Activated gamma-delta T cell treated with anti-CD3 and anti-CD28 coated beads, Interleukin-2, amount 50 U/mL, for 16 hours (primary cell): Measurements from ENCODE around the gene CIDEA.

Experiments used
- DNase-seq: peaks from one replicate; pipeline ENCODE4 v3.0.0-alpha.2; 2020; ENCODE audit warnings: low read depth

Gene CIDEA

DNA sequence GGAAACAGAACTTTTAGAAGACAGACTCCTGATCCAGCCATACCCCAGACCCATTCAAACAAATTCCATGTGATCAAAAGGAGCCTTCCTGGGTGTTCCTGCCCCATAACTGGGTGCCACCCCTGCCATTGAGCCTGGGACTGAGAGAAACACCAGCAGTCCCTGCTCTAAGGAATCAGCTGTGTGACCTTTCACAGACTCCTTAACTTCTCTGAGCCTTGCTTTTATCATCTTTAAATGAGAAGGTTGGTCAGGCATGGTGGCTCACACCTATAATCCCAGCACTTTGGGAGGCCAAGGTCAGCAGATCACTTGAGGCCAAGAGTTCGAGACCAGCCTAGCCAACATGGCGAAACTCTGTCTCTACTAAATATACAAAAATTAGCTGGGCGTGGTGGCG, 20.6 kb downstream of the CIDEA start:
- no peak for DNase-seq

DNA sequence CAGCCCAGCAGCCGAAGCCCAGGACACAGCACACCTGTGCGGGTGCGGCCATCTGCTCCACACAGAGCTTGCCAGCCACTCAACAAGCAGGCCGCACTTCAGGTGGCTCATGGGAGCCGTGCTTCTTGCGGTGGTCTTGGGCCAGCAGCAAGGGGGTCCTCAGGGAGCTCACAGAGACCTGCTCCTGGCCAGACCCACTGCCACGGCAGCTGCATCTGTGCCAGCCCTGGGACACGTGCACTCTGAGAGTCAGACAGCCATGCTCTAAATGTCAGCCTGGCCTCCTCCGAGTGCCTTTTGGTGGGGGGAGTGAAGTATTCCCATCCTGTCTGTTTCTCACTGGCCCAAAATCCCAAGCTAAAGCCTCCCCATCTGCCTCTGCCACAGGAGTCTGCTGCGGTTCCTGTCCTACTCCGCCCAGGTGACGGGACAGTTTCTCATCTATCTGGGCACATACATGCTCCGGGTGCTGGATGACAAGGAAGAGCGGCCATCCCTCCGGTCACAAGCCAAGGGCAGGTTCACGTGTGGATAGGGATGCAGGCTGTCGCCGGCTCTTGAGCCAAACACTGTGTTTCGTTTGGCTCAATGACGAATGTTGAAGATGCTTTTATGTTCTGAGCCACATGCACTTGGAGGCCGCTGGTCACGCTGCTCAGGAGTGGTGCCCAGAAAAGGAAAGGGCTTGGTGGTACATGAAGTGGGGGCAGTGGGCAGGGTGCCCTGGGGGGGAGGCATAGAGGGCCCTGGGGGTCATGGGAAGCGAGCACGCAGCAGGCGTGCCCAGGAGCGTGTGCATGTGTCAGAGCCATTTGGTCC, 22.8 kb downstream of the CIDEA start:
- DNase-seq: no peak

DNA sequence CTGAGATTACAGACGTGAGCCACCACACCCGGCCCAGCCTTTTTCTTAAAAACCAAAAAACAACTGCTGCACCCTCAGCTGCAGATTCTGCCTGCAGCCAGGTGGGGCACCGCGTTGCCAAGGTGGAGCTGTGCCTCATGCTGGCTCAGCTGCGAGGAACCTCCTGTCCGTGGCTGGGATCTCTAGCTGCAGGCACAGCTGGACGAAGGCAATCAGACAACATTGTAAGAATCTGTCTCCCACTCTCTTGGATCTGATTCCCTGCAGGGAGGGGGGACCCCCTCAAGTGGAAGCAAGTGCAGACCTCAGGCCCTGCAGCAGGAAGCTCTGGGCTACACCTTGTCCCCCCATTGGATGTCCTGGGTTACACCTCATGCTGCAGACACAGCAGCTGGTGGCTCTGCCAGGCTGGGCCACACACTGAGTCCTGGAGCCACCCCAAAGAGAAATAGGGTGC, 24.1 kb downstream of the CIDEA start:
- DNase-seq: no peak

DNA sequence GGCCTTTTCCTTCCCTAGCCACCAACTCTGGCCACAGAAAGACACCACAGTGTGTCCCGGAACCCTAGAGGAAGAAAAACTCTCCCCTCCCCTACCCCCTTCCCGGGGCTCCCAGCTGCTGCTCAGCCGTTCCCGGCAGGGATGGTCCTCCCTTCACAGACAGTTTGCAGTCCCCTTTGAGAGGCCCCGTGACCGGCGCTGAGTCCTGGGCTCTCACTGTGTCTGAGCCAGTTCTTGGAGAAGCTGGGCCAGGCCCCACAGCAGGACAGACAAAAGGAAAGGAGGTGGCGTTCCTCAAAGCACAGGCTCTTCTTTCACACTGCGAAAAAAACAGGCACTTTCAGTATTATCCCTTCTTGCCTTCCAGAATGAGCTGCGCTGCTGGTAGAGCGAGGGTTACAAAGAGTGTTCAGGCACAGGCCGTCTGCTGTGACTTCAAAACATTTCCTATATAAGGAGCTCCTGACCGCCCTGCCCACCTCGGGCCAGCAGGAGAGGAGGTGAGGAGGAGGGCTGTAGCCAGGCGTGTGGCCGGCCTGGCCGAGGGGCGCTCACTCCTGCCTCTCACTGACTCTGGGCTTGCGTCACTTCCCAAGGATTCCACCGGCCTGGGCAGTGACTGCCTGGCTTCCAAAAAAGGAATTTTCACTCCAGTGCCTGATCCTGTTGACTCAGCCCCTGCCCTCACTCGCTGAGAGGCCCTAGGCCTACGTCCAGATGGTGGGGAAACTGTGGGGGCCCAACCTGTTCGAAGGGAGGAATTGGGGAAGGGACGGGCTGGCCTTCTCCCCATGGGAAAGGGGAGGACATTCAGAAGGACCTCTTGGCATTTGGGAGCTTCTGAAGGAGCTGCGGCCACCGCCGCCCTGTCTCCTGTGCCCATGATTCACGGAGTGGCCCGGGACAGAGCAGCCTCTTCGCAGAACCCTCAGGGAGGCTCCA, 24.9 kb downstream of the CIDEA start:
- DNase-seq: no peak

DNA sequence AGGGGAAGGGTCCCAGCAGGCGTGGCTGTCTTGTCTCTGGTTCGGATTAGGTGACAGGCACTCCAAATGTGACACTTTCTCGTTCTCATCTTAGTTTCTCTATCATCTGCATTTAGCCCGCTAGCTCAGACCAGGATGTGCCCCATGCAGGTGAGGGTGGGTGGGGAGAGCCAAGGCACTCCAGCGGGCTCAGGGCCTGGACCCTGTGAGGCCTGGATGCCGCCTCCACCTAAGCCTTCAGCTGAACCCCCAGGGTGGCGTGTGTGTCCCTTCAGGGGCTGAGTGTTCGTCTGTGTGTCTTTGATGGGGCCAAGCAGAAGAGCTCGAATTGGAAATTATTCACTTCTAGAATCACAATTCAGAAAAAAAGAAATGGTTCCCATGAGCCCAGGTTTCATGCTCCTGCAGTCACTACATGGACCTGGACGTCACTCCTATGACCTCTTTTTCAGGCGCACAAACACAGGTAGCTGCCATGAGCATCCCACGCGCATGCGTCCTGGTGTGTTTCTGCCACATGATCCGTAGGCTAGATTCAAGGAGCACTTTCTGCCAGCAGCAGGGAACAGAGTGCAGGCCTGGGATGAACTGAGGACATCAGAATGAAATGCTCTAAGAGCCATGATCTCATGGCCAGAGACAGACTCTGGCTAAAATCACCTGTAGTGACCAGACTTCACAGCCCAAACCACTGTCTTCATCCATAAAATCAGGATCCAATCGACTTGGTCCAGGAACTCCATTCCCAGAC, 25.8 kb downstream of the CIDEA start:
- no peak for DNase-seq

DNA sequence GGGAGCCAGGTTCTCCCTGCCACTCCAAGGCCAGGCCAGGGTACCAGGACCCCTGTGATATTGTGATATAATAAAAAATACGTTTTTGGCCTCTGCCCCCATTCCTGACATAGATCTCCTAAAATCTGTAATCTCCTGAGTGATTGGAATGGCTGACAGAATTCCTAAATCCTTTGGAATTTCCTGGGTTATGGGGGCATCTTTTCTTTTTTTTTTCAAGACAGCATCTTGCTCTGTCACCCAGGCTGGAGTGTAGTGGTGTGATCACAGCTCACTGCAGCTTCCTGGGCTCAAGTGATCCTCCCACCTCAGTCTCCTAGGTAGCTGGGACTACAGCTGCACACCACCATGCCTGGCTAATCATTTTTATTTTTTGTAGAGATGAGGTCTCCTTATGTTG, 27.7 kb downstream of the CIDEA start:
- no peak for DNase-seq

DNA sequence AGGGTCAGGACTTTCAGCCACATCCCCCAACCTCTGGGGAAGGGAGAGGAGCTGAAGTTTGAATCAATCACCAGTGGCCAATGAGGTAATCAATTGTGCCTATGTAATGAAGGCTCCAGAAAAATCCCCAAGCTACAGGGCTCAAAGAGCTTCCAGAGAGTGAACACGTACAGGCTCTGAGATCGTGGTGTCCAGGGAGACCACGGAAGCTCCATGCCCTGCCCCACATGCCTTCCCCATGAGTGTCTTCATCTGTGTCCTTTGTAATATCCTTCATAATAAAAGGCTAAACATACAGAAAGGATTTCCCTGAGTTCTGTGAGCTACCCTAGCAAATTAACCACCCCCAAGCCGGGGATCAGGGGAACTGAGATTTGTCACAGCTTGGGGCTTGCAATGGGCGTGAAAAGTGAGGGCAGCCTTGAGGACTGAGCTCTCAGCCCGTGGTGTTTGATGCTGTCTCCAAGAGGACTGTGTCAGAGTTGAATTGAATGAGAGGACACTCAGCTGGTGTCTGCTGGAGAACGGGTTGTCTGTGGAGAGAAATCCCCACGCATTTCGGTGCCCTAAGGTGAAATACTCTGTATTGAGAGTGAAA, 28.4 kb downstream of the CIDEA start:
- no peak for DNase-seq

DNA sequence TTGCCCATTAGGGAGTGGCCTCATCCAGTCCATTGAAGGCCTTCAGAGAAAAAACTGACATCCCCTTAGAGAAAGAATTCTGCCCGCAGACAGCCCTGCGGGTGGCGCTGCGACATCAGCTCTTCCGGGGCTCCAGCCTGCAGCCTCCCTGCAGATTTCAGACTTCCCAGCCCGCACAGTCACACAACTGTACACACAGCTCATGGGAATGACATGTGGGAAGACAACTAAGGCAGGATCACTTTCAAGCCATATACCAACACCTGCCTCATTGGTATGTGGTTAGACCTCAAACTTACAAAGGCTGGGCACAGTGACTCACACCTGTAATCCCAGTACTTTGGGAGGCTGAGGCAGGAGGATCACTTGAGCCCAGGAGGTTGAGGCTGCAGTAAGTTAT, 29.1 kb downstream of the CIDEA start:
- no peak for DNase-seq

DNA sequence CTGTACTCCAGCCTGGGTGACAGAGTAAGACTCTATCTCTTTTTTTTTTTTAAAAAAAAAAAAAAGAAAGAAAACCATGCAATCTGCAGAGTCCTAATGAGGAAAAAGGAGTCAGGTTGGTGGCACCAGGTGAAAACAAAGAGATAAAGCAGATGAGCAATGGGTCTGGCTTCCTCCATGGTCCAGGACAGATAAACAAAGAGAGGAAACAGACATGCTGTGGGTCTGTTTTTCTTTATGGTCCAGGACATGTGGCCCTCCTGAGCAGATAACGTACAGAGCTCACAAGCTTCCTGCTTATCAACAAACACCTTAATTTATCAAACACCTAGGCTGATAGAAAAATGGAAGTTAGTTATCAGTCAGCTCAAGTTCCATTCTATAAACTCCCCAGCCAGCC, 29.5 kb downstream of the CIDEA start:
- DNase-seq: no peak

DNA sequence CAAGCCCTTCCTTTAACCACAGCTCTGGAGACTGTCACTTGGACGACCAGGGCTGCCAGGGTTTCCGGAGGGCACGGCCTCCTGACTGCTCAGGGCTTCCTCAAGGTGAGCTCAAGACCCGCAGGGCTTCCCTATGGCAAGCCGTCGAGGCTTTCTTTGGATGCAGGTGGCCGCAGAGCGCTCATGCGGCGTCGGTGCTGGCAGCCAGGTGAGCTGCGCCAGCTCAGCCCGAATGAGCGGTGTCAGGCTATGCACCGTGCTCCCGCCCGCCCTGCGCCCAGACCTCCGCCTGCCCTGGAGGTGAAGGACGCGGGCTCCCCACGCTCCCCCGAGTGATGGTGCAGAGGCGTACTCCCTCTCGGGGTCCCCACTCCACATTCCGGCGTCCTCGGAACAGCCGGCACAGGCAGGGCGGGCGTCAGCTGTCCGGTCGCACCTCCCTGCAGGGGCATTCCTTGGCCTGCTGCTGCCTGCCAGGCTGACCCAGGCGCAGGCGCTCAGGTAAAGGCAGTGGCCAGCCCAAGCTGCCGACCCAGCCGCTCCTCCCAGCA, 33.0 kb downstream of the CIDEA start:
- DNase-seq: no peak

DNA sequence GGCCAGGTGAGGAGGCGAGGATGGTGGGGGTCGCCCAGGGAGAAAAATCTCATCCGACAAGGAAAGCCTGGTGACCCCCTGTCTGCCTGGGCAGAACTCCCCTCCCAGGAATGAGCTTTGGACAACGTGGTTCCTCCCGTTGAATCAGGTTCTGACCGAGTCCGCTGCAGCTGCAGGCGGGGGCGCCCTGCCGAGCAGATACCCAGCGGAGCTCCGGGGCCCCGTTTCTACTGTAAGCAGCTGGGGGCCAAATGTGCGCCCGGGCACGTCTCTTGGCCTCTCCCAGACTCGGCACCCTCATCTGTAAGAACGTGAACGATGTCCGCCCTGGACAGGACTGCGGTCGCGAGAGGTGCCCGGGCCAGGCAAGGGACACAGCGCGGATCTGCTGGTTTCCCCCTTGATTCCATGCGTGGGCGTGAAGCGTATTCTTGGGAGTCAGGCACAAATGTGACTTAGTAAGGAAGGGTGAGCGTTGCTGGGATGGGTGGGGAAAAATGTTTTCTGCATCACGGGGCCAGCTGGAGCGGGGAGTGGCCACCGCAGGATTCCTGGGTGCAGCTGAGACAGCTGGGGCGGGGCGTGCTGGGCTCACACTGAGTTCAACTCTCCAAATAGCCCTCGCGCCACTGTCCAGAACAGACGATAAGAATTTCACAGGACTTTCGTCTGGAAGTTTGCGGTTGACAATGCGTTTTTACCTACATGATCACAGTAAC, 33.7 kb downstream of the CIDEA start:
- DNase-seq: no peak

DNA sequence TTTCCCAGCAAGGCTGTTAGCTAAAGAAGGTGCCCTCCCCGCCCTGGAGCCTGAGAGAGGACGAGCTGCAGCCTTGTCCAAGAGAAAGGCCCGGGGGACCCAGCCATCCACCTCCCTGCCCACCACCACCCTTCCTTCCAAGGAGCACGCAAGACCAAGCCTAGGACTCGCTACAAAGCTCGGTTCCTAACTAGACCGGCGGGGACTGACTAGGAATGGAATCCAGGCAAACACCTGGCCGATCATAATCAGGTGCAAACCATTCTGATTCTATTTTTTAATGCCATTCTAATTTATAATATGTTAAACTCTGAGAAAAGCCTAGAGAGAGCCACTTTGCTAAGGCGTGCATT, 34.2 kb downstream of the CIDEA start:
- no peak for DNase-seq

DNA sequence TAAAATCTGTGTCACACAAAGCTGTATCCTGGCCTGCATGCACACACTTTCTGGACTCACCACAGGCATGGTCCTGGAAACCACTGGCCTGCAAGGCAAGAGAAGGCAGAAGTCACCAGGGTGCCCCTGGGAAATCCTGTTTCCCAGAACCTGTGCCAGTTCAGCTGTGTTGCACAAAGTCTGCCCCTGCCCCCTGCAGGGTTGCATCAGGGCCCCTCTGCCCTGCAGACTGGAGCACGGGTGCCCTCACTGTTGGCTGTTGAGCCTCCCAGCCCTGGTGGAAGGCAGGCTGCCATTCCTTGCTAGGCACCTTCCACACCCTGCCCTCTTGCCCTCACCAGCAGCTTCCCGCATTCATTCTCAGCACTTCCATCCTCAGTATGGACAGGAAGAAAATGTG, 35.9 kb downstream of the CIDEA start:
- DNase-seq: no peak

DNA sequence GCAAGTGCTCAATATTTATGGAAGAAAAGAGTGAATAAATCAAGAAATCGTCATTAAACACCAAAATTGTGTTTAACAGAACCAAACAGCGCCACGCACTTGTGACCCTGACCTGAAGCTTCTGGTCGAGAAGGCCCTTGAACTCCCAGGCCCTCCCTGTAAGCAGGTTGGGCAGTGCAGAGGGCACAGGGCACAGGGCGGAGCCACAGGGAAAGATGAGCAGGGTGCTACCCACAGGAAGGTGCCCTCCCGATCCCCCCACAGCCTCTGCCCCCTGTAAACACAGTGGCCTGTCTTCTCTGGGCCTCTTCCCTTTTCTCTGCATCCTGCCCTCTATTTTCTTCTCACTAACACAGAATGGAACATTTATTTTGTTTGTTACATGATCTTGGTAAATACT, 37.0 kb downstream of the CIDEA start:
- no peak for DNase-seq

DNA sequence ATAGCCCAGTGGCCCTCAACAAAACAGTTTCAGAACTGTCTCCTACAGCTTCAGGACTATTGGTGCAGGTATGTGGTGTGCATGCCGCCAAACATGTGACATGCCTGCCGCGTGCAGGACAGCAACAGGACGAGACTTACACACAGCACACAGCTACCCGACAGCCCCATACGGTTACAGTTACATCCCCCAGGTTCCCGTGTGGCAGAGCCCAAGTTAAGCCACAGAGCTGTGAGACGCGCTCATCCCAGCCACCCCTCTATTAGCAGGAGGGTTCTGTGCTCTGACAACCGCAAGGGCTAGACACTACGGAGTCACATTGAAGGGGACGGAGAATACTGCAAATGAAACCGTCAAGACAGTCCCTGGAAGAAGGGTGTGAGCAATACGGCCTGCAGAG, 37.5 kb downstream of the CIDEA start:
- DNase-seq: no peak

DNA sequence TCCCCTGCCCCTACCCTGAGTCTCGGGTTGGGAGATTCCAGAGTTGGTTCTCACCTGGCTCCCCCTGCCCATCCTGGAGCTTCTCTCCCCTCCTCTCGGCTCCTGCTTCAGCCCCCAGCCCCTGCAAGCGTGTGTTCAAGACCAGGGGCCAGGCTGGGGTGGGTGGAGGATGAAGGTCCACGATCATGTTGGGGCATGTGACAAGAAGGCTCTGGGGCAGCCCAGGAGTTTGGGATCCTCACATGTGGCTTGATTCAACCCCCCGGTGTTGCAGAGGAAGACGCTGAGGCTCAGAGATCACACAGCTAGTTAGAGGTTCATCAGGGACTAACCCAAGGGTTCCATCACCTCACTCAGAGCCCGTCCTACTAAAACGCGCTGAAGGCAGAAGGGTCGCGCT, 39.7 kb downstream of the CIDEA start:
- DNase-seq: no peak

DNA sequence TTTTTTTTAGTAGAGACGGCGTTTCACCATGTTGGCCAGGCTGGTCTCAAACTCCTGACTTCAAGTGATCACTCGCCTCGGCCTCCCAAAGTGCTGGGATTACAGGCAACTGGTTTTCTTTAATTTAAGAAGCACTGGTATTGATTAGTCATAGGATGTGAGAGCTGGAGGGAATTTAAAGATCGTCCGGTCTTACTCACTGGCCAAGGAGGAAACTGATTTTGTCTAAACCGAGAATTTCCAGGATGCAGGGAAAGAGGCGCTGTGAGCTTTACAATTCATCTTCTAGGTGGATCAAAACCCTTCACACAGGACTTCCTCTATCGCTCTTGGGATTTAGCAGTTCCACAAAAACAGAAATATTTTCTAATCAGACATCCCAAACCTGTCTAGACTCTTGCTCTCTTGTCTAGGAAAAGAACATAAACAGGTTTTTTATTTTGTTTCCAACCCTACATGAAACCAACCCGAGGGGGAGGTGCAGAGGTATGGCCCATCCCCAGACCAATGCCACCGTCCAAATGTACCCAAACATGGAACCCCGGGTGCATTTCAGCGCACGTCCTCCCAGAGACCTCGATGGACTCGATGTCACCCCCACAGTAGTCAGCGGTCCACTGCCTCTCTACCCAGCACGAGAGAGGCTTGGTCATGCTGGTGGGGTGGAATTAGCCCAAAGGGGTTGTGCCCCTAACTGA, 41.4 kb downstream of the CIDEA start:
- DNase-seq: no peak

DNA sequence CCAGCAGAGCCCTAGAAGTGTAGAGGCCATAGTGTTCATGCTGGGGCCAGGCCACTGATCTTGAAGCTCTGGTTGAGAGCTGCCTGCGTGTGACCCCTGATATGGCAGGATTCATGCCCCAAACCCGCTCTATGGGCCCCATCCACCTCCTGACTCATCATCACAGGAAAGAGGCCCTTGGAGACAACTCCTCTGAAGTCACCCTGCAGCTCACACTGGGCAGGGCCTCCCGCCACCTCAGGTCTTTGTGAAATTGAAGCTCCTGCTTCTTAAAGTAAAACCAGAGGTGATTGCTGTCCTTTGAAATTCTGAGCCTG, 41.9 kb downstream of the CIDEA start:
- DNase-seq: no peak

DNA sequence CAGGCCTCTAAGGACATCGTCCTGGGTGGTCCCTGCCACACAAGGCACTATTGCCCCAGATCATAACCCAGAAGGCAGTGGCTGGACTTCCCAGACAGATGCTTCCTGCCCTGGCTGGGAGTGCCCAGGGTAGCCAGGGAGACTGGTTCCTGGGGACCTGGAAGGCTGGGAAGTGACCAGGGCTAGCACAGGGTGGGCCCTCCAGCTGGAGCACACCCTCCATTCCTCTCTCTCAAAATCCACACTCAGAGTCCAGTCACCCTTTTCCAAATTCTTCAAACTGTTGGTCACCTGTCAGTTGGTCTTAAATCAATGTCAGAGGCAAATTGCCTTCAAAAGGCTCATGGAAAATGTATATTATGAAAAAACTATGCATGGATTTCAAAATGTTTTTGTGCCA, 42.3 kb downstream of the CIDEA start:
- no peak for DNase-seq

DNA sequence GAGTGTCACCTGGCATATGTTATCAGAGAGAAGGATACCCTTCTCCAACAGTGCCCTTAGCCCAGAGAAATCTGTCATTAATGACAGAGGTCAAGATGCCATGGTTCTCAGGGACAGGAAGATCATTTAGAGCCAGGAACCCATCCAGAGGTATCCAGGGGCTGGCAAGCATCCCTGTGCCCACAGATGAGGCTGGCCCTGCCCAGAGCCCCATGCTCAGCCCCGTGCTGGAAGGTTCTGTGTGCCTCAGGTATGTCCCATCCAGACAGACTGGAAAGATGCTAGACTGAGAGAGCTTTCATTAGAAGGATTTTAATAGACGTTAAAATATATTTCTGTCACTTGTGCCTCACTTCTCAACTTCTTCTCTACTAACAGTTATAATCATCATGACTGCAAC, 45.7 kb downstream of the CIDEA start:
- DNase-seq: no peak
